ENCODE data around the gene PDXDC1.
A peak's percentile ranks its signal among the peaks of the same experiment; 100 is the strongest.
"Not testable (repeated sequence)": the region's sequence is repeated elsewhere in the genome, so short reads cannot be mapped to it uniquely, and the experiment has no call there.

PDXDC1 gene

DNA sequence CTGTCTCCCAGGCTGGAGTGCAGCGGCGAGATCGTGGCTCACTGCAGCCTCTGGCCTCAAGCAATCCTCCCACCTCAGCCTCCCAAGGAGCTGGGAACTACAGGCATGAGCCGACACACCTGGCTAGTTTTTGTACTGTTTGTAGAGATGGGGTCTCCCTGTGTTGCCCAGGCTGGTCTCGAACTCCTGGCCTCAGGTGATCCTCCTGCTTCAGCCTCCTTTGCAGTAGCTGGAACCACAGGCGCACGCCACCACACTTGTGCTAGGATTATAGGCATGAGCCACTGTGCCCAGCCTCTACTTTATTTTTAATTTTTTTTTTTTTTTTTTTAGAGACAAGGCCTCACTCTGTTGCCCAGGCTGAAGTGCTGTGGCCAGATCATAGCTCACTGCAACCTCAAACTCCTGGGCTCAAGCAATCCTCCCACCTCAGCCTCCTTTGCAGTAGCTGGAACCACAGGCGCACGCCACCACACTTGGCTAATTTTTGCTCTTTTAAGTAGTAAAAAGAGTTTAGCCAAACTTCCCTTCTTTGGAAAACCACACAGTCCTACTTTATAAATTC lies 76.6 kb downstream of the PDXDC1 start:
- H3K27ac ChIP-seq (ENCODE audit: low read depth, low read length), result no peak overlapping the region
- no peak overlapping the region for H3K4me3 ChIP-seq (ENCODE audit: low read depth in 1 of 2, low read length in 2 of 2)
- no peaks in the 10 kb centered on the region for H3K27me3 ChIP-seq (ENCODE audit: control insufficient read depth in 1 of 2, insufficient read depth in 2 of 2, low read length in 2 of 2)
- peaks cover 6 to 9% of the 10 kb centered on the region in 2 donors for H3K36me3 ChIP-seq (ENCODE audit: control insufficient read depth in 1 of 2, insufficient read depth in 2 of 2, low read length in 2 of 2)
- no peak overlapping the region for H3K9ac ChIP-seq (ENCODE audit: low read depth in 1 of 2, low read length in 2 of 2)
- no peaks in the 10 kb centered on the region for H3K9me3 ChIP-seq (ENCODE audit: control insufficient read depth in 1 of 2, low read length in 2 of 2)
- H3K4me1 ChIP-seq (ENCODE audit: control insufficient read depth in 1 of 2, insufficient read depth in 2 of 2, low read length in 2 of 2), result peaks cover 4 to 10% of the 10 kb centered on the region in 2 donors

DNA sequence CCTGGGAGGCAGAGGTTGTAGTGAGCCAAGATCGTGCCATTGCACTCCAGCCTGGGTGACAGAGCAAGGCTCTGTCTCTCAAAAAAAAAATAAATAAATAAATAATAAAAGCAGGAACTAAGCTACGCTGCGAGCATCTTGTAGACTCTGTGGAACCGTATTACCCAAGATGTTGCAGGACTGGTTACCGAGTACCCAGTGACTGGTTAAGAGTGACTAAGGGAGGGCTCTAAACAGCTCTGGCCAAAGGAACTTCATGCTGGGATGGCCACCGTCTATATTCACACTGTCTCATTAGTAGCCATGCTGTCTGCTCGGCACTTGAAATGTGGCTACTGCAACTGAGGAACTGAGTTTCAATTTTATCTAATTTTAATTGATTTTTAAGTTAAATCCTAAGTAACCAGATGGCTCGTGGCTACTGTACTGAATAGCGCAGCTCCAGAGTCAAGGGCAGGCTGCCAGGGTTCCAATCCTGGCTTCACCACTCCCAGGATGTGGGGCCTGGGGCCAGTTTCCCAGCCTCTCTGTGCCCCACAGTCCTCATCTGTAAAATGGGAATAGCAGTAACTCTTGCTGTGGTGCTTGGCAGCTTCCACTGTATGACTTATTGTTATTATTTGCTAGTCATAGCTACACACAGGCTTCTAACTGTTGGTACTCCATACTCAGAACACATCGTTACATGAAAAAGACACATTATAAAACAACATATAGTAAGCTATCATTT lies 78.1 kb downstream of the PDXDC1 start:
- H3K36me3 ChIP-seq (ENCODE audit: control insufficient read depth in 1 of 2, insufficient read depth in 2 of 2, low read length in 2 of 2), result no peaks in the 10 kb centered on the region
- no peaks in the 10 kb centered on the region for H3K27me3 ChIP-seq (ENCODE audit: control insufficient read depth in 1 of 2, insufficient read depth in 2 of 2, low read length in 2 of 2)
- H3K4me1 ChIP-seq (ENCODE audit: control insufficient read depth in 1 of 2, insufficient read depth in 2 of 2, low read length in 2 of 2), result peaks cover 18 to 22% of the 10 kb centered on the region in 2 donors
- H3K4me3 ChIP-seq (ENCODE audit: low read depth in 1 of 2, low read length in 2 of 2), result no peak overlapping the region
- no peak overlapping the region for H3K27ac ChIP-seq (ENCODE audit: low read depth, low read length)
- no peaks in the 10 kb centered on the region for H3K9me3 ChIP-seq (ENCODE audit: control insufficient read depth in 1 of 2, low read length in 2 of 2)
- no peak overlapping the region for H3K9ac ChIP-seq (ENCODE audit: low read depth in 1 of 2, low read length in 2 of 2)

DNA sequence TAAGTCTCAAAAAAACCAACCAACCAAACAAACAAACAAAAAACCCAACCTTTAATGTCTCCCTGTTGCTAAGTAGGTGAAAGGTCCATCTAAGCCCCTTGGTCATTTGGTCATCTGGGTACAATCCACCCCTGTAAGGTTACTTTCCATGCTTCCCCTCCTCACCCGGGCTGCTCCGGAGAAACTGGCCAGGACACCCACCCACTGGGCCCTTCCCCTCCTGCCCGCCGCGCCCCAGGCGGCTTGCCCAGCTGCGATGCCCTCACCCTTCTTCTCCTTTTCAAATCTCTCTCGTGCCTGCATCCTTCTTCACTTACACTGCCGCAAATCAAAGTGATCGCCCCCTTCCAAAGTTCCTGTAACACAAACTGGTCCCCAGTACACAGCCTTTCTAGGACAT lies 79.1 kb downstream of the PDXDC1 start:
- Histone ChIP-seq H3K4me1 (ENCODE audit: control insufficient read depth in 1 of 2, insufficient read depth in 2 of 2, low read length in 2 of 2) (peaks cover 22% of the 10 kb centered on the region in 2 donors), H3K4me3 (ENCODE audit: low read depth in 1 of 2, low read length in 2 of 2) (no peak overlapping the region), H3K9me3 (ENCODE audit: control insufficient read depth in 1 of 2, low read length in 2 of 2) (no peaks in the 10 kb centered on the region), H3K36me3 (ENCODE audit: control insufficient read depth in 1 of 2, insufficient read depth in 2 of 2, low read length in 2 of 2) (peaks cover 0 to under 1% of the 10 kb centered on the region in 2 donors), H3K9ac (ENCODE audit: low read depth in 1 of 2, low read length in 2 of 2) (no peak overlapping the region), H3K27ac (ENCODE audit: low read depth, low read length) (no peak overlapping the region), H3K27me3 (ENCODE audit: control insufficient read depth in 1 of 2, insufficient read depth in 2 of 2, low read length in 2 of 2) (no peaks in the 10 kb centered on the region)

DNA sequence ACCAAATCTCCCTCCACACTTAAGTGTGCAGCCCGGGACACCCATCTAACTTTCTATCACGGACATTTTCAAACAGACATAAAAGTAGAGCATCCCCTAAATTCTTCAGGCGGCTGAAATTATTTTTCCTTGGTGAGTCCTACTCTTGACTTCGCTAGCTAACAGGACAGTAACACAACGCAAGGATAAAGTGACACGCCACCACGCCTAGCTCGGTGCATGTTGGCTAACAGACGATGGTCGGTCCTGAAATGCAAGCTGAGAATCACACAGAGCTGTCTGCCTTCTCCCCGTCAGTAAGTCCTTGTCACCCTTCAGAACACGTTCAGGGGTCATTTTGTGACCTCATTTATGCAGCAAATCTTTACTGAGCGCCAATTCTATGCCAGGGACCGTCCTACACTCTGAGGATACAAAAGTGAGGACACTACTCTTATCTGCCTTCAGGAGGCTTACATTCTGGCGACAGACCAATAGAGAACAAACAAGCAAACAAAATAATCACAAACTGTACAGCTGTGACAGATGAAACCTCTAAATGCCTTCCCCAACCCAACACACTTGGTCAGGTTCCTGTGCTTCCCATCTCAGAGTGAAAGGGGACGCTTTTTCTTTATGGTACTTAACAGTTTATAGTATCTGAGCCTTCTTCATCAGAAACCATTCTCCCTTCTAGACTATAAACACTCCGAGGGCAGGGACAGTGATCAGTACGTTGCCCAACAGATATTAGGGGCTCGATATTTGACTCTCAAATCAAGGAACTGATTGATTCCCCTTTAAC lies 79.7 kb downstream of the PDXDC1 start:
- Histone ChIP-seq H3K27me3 (ENCODE audit: control insufficient read depth in 1 of 2, insufficient read depth in 2 of 2, low read length in 2 of 2) (no peaks in the 10 kb centered on the region), H3K36me3 (ENCODE audit: control insufficient read depth in 1 of 2, insufficient read depth in 2 of 2, low read length in 2 of 2) (peaks cover 0 to 7% of the 10 kb centered on the region in 2 donors), H3K9ac (ENCODE audit: low read depth in 1 of 2, low read length in 2 of 2) (peak overlapping the region in 1 of 2 donors; percentile 62), H3K9me3 (ENCODE audit: control insufficient read depth in 1 of 2, low read length in 2 of 2) (no peaks in the 10 kb centered on the region), H3K27ac (ENCODE audit: low read depth, low read length) (no peak overlapping the region), H3K4me1 (ENCODE audit: control insufficient read depth in 1 of 2, insufficient read depth in 2 of 2, low read length in 2 of 2) (peaks cover 22% of the 10 kb centered on the region in 2 donors), H3K4me3 (ENCODE audit: low read depth in 1 of 2, low read length in 2 of 2) (peak overlapping the region; percentile 87 to 89)

DNA sequence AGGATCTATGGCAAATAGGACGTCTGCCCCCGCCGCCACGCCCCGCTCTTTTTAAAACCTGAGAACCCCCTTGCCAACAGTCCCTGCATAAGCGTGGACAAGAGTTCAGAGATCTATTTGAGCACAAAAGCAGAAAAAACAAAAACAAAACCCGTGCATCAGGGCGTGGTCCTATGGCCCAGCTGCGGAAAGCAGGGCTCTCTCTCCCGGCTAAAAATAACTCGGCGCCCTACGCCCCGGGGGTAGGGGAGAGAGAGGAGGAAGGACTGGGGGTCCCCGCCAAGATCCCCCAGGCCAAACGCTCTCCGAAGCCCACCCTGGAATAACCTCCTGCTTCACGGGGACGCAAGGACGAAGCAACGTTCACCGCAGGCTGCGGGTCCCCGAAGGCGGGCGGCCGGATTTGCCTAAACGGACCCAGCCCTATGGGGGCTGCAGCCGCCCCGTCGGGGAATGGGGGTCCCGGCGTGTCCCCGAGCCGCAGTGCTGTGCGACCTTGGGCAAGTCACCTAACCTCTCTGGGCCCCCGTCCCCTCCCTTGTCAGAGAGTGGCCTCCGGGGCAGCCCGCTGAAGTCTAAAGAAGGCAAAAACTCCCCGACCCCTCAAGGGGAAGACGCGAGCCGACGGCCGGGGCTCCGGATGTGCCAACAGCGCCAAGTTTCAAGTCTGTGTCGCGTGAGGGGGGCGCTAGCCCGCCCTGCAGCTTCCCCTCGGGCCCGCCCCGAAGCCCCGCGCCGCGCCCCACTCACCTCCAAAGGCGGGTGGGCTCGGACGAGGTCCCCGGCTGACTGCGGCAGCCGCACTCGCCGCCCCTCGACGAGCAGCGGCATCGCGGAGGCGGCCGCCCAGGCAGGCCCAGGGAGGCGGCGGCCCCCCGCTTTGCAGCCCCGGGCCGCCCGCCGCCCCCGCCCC lies 80.6 kb downstream of the PDXDC1 start:
- peak overlapping the region; percentile 62 to 72 for H3K9ac ChIP-seq (ENCODE audit: low read depth in 1 of 2, low read length in 2 of 2)

DNA sequence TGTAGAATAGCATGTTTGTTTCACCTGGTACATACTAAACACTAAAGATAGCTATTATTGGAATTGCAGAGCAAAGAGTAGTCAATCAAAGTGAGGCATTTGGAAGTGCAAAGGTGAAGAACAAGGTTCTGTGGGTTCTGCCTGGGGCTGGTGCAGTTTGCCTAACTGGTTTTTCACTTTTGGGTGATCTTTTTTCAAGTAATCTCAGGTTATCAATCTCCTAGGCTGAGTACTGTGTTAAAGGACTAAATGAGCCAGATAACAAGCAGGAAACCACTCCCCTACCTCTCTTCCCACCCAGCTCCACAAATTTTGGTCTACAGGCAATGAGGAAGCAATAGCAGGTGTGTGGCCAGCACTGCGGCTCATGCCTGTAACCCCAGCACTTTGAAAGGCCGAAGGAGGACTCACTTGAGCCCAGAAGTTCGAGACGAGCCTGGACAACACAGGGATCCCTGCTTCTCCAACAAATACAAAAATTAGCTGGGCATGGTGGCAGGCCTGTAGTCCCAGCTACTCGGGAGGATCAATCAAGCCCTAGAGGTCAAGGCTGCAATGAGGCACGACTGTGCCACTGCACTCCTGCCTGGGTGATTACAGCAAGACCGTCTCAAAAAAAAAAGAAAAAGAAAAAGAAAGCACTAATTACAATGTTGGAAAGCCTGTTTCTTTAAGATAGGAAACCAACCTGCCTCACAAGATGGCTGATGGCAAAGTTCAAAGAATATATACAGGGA lies 83.0 kb downstream of the PDXDC1 start:
- no peak overlapping the region for H3K27ac ChIP-seq (ENCODE audit: low read depth, low read length)
- H3K9me3 ChIP-seq (ENCODE audit: control insufficient read depth in 1 of 2, low read length in 2 of 2), result no peaks in the 10 kb centered on the region
- H3K36me3 ChIP-seq (ENCODE audit: control insufficient read depth in 1 of 2, insufficient read depth in 2 of 2, low read length in 2 of 2), result peaks cover 12 to 39% of the 10 kb centered on the region in 2 donors
- no peaks in the 10 kb centered on the region for H3K27me3 ChIP-seq (ENCODE audit: control insufficient read depth in 1 of 2, insufficient read depth in 2 of 2, low read length in 2 of 2)
- H3K4me3 ChIP-seq (ENCODE audit: low read depth in 1 of 2, low read length in 2 of 2), result peak overlapping the region in 1 of 2 donors; percentile 2
- H3K4me1 ChIP-seq (ENCODE audit: control insufficient read depth in 1 of 2, insufficient read depth in 2 of 2, low read length in 2 of 2), result peaks cover 22% of the 10 kb centered on the region in 2 donors
- H3K9ac ChIP-seq (ENCODE audit: low read depth in 1 of 2, low read length in 2 of 2), result no peak overlapping the region

More for the DNA sequence above, 80.6 kb downstream of the PDXDC1 start:
- H3K27me3 ChIP-seq (ENCODE audit: control insufficient read depth in 1 of 2, insufficient read depth in 2 of 2, low read length in 2 of 2), result no peaks in the 10 kb centered on the region
- peak overlapping the region; percentile 87 to 89 for H3K4me3 ChIP-seq (ENCODE audit: low read depth in 1 of 2, low read length in 2 of 2)
- H3K27ac ChIP-seq (ENCODE audit: low read depth, low read length), result peak overlapping the region; percentile 39
- H3K36me3 ChIP-seq (ENCODE audit: control insufficient read depth in 1 of 2, insufficient read depth in 2 of 2, low read length in 2 of 2), result peaks cover 0 to 15% of the 10 kb centered on the region in 2 donors
- no peaks in the 10 kb centered on the region for H3K9me3 ChIP-seq (ENCODE audit: control insufficient read depth in 1 of 2, low read length in 2 of 2)
- H3K4me1 ChIP-seq (ENCODE audit: control insufficient read depth in 1 of 2, insufficient read depth in 2 of 2, low read length in 2 of 2), result peaks cover 22% of the 10 kb centered on the region in 2 donors

DNA sequence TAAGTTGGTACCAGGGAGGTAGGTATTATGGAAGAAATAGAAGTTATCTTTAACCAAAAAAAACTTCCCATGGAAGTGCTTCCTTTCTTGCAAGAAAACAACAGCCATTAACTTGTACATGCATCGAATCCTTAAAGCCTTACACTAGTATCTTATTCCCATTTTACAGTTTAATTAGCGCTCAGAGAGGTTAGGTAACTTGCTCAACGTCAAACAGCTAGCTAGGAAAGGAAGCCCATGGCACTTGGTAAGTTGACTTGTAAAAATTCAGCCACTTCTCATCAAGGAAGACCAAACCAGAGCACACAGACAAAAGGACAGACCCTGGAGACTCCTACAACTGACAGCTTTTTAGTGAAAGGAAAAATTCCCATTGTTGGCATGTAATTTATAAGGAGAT lies 84.5 kb downstream of the PDXDC1 start:
- no peak overlapping the region for H3K9ac ChIP-seq (ENCODE audit: low read depth in 1 of 2, low read length in 2 of 2)
- peaks cover 14 to 44% of the 10 kb centered on the region in 2 donors for H3K36me3 ChIP-seq (ENCODE audit: control insufficient read depth in 1 of 2, insufficient read depth in 2 of 2, low read length in 2 of 2)
- no peak overlapping the region for H3K27ac ChIP-seq (ENCODE audit: low read depth, low read length)
- H3K27me3 ChIP-seq (ENCODE audit: control insufficient read depth in 1 of 2, insufficient read depth in 2 of 2, low read length in 2 of 2), result no peaks in the 10 kb centered on the region
- H3K4me1 ChIP-seq (ENCODE audit: control insufficient read depth in 1 of 2, insufficient read depth in 2 of 2, low read length in 2 of 2), result peaks cover 20 to 22% of the 10 kb centered on the region in 2 donors
- no peak overlapping the region for H3K4me3 ChIP-seq (ENCODE audit: low read depth in 1 of 2, low read length in 2 of 2)
- no peaks in the 10 kb centered on the region for H3K9me3 ChIP-seq (ENCODE audit: control insufficient read depth in 1 of 2, low read length in 2 of 2)

DNA sequence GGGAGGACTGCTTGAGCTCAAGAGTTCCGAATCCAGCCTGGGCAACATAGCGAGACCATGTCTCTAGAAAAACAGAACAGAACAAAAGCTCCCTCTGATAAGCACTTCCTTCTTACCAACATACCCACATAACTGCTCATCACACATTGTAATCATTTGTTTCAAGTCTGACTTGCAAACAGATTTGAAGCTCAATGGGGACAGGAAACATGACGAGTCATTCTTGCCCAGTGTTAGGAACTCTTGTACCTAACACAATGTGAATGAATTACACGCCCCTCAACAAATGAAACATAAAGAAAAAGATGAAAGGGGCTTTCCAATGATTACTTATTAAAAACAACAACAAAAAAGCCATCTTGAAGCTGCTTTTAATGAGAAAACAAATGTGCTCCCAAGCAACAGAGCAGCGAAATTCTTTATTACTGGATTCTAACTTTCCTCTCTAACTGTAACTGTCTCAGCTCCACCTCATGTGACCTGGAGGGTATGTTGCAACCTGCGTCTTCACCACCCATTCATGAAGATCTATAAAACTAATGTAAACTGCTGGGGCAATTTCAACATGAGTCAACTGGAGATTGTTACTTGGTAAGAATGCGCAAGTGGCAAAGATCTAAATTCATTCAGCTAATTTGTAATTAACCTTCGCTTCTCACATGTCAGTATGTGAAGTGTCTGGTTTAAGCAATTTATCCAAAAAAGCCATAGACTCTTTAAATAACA lies 87.4 kb downstream of the PDXDC1 start:
- Histone ChIP-seq H3K36me3 (ENCODE audit: control insufficient read depth in 1 of 2, insufficient read depth in 2 of 2, low read length in 2 of 2) (peaks cover 14 to 53% of the 10 kb centered on the region in 2 donors), H3K4me1 (ENCODE audit: control insufficient read depth in 1 of 2, insufficient read depth in 2 of 2, low read length in 2 of 2) (peaks cover 4 to 12% of the 10 kb centered on the region in 2 donors)
- not testable (repeated sequence) for H3K27ac ChIP-seq (ENCODE audit: low read depth, low read length); H3K4me3 ChIP-seq (ENCODE audit: low read depth in 1 of 2, low read length in 2 of 2); H3K9me3 ChIP-seq (ENCODE audit: control insufficient read depth in 1 of 2, low read length in 2 of 2); H3K27me3 ChIP-seq (ENCODE audit: control insufficient read depth in 1 of 2, insufficient read depth in 2 of 2, low read length in 2 of 2); H3K9ac ChIP-seq (ENCODE audit: low read depth in 1 of 2, low read length in 2 of 2)

DNA sequence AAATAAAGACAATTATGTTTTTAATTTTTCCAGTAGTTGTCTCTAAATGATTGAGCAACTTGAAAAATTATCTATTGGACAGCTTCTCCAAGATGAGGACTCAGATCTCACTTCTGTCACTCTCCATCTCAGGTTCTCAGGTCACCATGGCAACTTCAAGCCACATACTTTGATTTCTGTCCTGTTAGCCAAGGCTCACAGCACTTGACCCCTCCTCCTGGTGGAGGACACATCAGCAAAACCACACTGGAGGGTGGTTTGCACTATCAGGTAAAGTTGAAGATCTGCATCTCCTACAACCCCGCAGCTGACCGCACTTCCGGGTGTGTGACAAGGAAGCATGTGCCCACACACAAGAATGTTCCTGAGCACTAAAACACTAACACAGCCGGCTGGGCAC lies 91.1 kb downstream of the PDXDC1 start:
- not testable (repeated sequence) for H3K9me3 ChIP-seq (ENCODE audit: control insufficient read depth in 1 of 2, low read length in 2 of 2); H3K9ac ChIP-seq (ENCODE audit: low read depth in 1 of 2, low read length in 2 of 2); H3K27ac ChIP-seq (ENCODE audit: low read depth, low read length); H3K27me3 ChIP-seq (ENCODE audit: control insufficient read depth in 1 of 2, insufficient read depth in 2 of 2, low read length in 2 of 2); H3K4me3 ChIP-seq (ENCODE audit: low read depth in 1 of 2, low read length in 2 of 2); H3K4me1 ChIP-seq (ENCODE audit: control insufficient read depth in 1 of 2, insufficient read depth in 2 of 2, low read length in 2 of 2)
- H3K36me3 ChIP-seq (ENCODE audit: control insufficient read depth in 1 of 2, insufficient read depth in 2 of 2, low read length in 2 of 2), result peaks cover 11 to 45% of the 10 kb centered on the region in 2 donors
